SK-N-SH (cell line): Measurements from ENCODE around the gene ZNF526. TPM values are rescaled to one million over a fixed set of nuclear protein-coding genes. Genes with fewer than 3 reads are reported as not detected.
A peak's percentile ranks its signal among the peaks of the same experiment; 100 is the strongest.

ENCODE experiments used
- CTCF ChIA-PET: fragments of 300-600, 350-600 bp; formaldehyde crosslinking; extraction: SDS; loops from one replicate; lab custom pipeline; 2021; lab: Yijun Ruan, JAX
- POLR2A ChIA-PET: fragments of 350-600 bp; sonication (Branson Sonifier 250); formaldehyde crosslinking; extraction: SDS; loops from one replicate; lab custom pipeline; 2020; ENCODE audit warnings: antibody characterized with exemption, inconsistent platforms; lab: Yijun Ruan, JAX
- DNase-seq: peaks from one replicate; pipeline ENCODE4 v3.0.0; 2012
- H2AFZ ChIP-seq: fragments of 200-600 bp; sonication (generic); 2 replicates; pipeline ENCODE4 v1.8.1; 2016; ENCODE audit warnings: antibody characterized with exemption, mild to moderate bottlenecking, low read depth
- H3F3A ChIP-seq: fragments of 200-600 bp; sonication (generic); replicated peaks from 2 replicates; pipeline ENCODE3; 2016; ENCODE audit warnings: antibody characterized with exemption, mild to moderate bottlenecking; ENCODE audit not compliant: insufficient read depth
- H3K27ac ChIP-seq, 2 experiments: fragments of 200-500 bp in 1 of 2; fragments of 200-600 bp in 1 of 2; sonication (Bioruptor generic) in 1 of 2; sonication (generic), shearing (Covaris generic) in 1 of 2; 2 replicates each; pipeline versions ENCODE4 v1.5.1 to v1.6.1; 2014 to 2016; ENCODE audit warnings: low read depth in 2 of 2, inconsistent platforms in 1 of 2, low read length in 1 of 2, mild to moderate bottlenecking in 1 of 2, mixed read lengths in 1 of 2
- H3K27me3 ChIP-seq: fragments of 200-600 bp; sonication (generic), shearing (Covaris generic); 2 replicates; pipeline ENCODE4 v1.6.1; 2016; ENCODE audit warnings: mixed run types; ENCODE audit not compliant: insufficient read depth
- H3K36me3 ChIP-seq, 2 experiments: fragments of 200-500 bp in 1 of 2; fragments of 200-600 bp in 1 of 2; sonication (Bioruptor generic) in 1 of 2; sonication (generic) in 1 of 2; replicated peaks in 1 of 2; 2 replicates each; pipeline versions ENCODE3 to v1.5.1; 2014 to 2016; ENCODE audit warnings: low read length in 1 of 2, mild to moderate bottlenecking in 1 of 2; ENCODE audit not compliant: insufficient read depth in 2 of 2, control insufficient read depth in 1 of 2
- H3K4me1 ChIP-seq, 2 experiments: fragments of 200-500 bp in 1 of 2; fragments of 200-600 bp in 1 of 2; sonication (Bioruptor generic) in 1 of 2; sonication (generic), shearing (Covaris generic) in 1 of 2; 2 replicates each; pipeline versions ENCODE4 v1.5.1 to v1.6.1; 2014 to 2016; ENCODE audit warnings: low read depth in 1 of 2, low read length in 1 of 2, mixed run types in 1 of 2; ENCODE audit not compliant: insufficient read depth in 2 of 2, control insufficient read depth in 1 of 2
- H3K4me2 ChIP-seq: fragments of 200-600 bp; sonication (generic), shearing (Covaris generic); 2 replicates; pipeline ENCODE4 v1.6.1; 2017; ENCODE audit warnings: mixed run types
- H3K4me3 ChIP-seq, 2 experiments: fragments of 200-500 bp in 1 of 2; fragments of 200-600 bp in 1 of 2; sonication (Bioruptor generic) in 1 of 2; sonication (generic), shearing (Covaris generic) in 1 of 2; 2 replicates each; pipeline versions ENCODE4 v1.5.1 to v1.8.1; 2014 to 2016; ENCODE audit warnings: low read depth in 2 of 2, inconsistent platforms in 1 of 2, low read length in 1 of 2, mild to moderate bottlenecking in 1 of 2, mixed read lengths in 1 of 2, moderate library complexity in 1 of 2
- H3K79me2 ChIP-seq: fragments of 200-600 bp; sonication (generic); 2 replicates; pipeline ENCODE4 v1.8.1; 2017; ENCODE audit warnings: mild to moderate bottlenecking; ENCODE audit not compliant: insufficient read depth
- H3K9ac ChIP-seq: fragments of 200-600 bp; sonication (generic); 2 replicates; pipeline ENCODE4 v1.6.1; 2017; ENCODE audit warnings: mixed run types
- H3K9me2 ChIP-seq: fragments of 200-600 bp; sonication (generic); 2 replicates; pipeline ENCODE4 v1.6.1; 2017; ENCODE audit warnings: mixed run types
- H3K9me3 ChIP-seq: fragments of 200-600 bp; sonication (generic); 2 replicates; pipeline ENCODE4 v1.6.1; 2017; ENCODE audit warnings: mixed run types, mild to moderate bottlenecking, moderate library complexity
- H4K20me1 ChIP-seq: fragments of 200-600 bp; sonication (generic); 2 replicates; pipeline ENCODE4 v1.6.1; 2017; ENCODE audit warnings: mild to moderate bottlenecking, mixed run types; ENCODE audit not compliant: insufficient read depth
- CHD2 ChIP-seq: fragments of 150-350 bp; IDR thresholded peaks from 2 replicates; pipeline ENCODE4 v1.6.1; 2018; ENCODE audit warnings: low read length; ENCODE audit not compliant: partially characterized antibody
- EZH2phosphoT487 ChIP-seq: fragments of 200-600 bp; sonication (generic); IDR thresholded peaks from 2 replicates; pipeline ENCODE4 v1.6.1; 2017; ENCODE audit warnings: low read depth, mixed run types, mild to moderate bottlenecking, antibody characterized with exemption, moderate library complexity, borderline replicate concordance
- FOSL2 ChIP-seq: IDR thresholded peaks from 2 replicates; pipeline ENCODE4 v1.4.0; 2012; ENCODE audit warnings: low read depth, mild to moderate bottlenecking, moderate library complexity, borderline replicate concordance
- RAD21 ChIP-seq: IDR thresholded peaks from 2 replicates; pipeline ENCODE4 v1.6.1; 2012; ENCODE audit warnings: mild to moderate bottlenecking, low read length
- RFX5 ChIP-seq: IDR thresholded peaks from 2 replicates; pipeline ENCODE4 v1.6.1; 2012; ENCODE audit warnings: mild to moderate bottlenecking, improper control_type of control experiment, low read length
- RXRA ChIP-seq: IDR thresholded peaks from 2 replicates; pipeline ENCODE4 v1.4.0; 2012; ENCODE audit warnings: low read depth, mild to moderate bottlenecking, borderline replicate concordance
- SIN3A ChIP-seq: IDR thresholded peaks from 2 replicates; pipeline ENCODE4 v1.6.1; 2012; ENCODE audit warnings: low read depth, mild to moderate bottlenecking, low read length, moderate library complexity, borderline replicate concordance
- TAF1 ChIP-seq: IDR thresholded peaks from 2 replicates; pipeline ENCODE4 v1.6.1; 2012; ENCODE audit warnings: low read depth, mild to moderate bottlenecking, low read length, moderate library complexity, borderline replicate concordance
- TEAD4 ChIP-seq: IDR thresholded peaks from 2 replicates; pipeline ENCODE4 v1.4.0; 2012; ENCODE audit warnings: mild to moderate bottlenecking, borderline replicate concordance; ENCODE audit not compliant: insufficient read depth
- YY1 ChIP-seq: IDR thresholded peaks from 2 replicates; pipeline ENCODE4 v1.4.0; 2012; ENCODE audit warnings: low read depth, mild to moderate bottlenecking
- WGBS: methylation state at CpG from one replicate; pipeline ENCODE4 v1.1.6; 2017; ENCODE audit warnings: low lambda C conversion rate; 5-methylcytosine and 5-hydroxymethylcytosine counted together
- polyA plus RNA-seq, 3 experiments: library from polyadenylated mRNA; depleted of rRNA; stranded (reverse); fragments of >200 nt; gene quantifications; 2 replicates each; pipeline ENCODE4 v1.2.3, GENCODE V29; 2012

ZNF526 gene
- polyA plus RNA-seq, 1 of the 3 experiments (the other 2 are of a cell fraction), result 3.5 TPM

GRCh38 chr19:42239544-42240220 is 19.6 kb downstream of the ZNF526 start:
- peaks cover 6 to 14% of the 10 kb centered on the region in 2 experiments; a peak in 2 of 4 replicates for H3K4me1 ChIP-seq
- no peaks in the 10 kb centered on the region for H3K9me2 ChIP-seq
- peaks cover 13% of the 10 kb centered on the region for H3F3A ChIP-seq
- H2AFZ ChIP-seq, result no peak overlapping the region
- CTCF ChIA-PET, result interaction anchor here (0.9 to 14.8 kb wide), 8 partner anchors 23 to 158 kb away, joined by 3 to 205 read pairs (median 4); partner anchors contain the start of gene POU2F2
- DNase-seq, result no peak
- H4K20me1 ChIP-seq, result no peaks in the 10 kb centered on the region
- no peak overlapping the region for H3K4me2 ChIP-seq
- no peak overlapping the region for H3K9ac ChIP-seq
- no peaks in the 10 kb centered on the region for H3K9me3 ChIP-seq
- no peak overlapping the region for H3K27ac ChIP-seq
- POLR2A ChIA-PET, result interaction anchor here (1.1 kb wide), 1 partner anchor 19 kb away, joined by 3 read pairs; no protein-coding TSS in a partner anchor
- TF ChIP-seq TAF1 (no peak), FOSL2 (no peak), RXRA (no peak), CHD2 (no peak), SIN3A (no peak)
- TF ChIP-seq, all 33 proteins: peak for 0
- WGBS, result 90% methylated on average over 8 of the region's 10 CpGs
- no peak overlapping the region; a peak in 1 of 4 replicates for H3K4me3 ChIP-seq
- no peaks in the 10 kb centered on the region for H3K27me3 ChIP-seq
- peaks cover 11 to 34% of the 10 kb centered on the region in 2 experiments for H3K36me3 ChIP-seq
- H3K79me2 ChIP-seq, result peaks cover 73% of the 10 kb centered on the region

- TF ChIP-seq RFX5 (no peak), YY1 (no peak), RXRA (no peak), RAD21 (no peak), TAF1 (no peak), EZH2phosphoT487 (no peak), SIN3A (no peak), TEAD4 (no peak)
- Histone ChIP-seq H3F3A (peaks cover 29% of the 10 kb centered on the region), H3K9me2 (no peaks in the 10 kb centered on the region), H3K4me3 (peak overlapping the region; percentile 62 to 84), H3K27ac (peak overlapping the region in 1 of 2 experiments; percentile 51; a peak in 1 of 4 replicates), H3K79me2 (peaks cover 60% of the 10 kb centered on the region), H3K4me2 (peak overlapping the region; percentile 76), H2AFZ (no peak overlapping the region), H3K9ac (peak overlapping the region; percentile 86), H3K36me3 (peaks cover 11 to 21% of the 10 kb centered on the region in 2 experiments), H4K20me1 (peaks cover 6% of the 10 kb centered on the region; the same call in 1 of the 2 replicates), H3K9me3 (no peaks in the 10 kb centered on the region), H3K4me1 (peaks cover 12 to 25% of the 10 kb centered on the region in 2 experiments), H3K27me3 (no peaks in the 10 kb centered on the region)
- ChIA-PET POLR2A (no interaction called here), CTCF (interaction anchor here (0.7 to 14.8 kb wide), 6 partner anchors 8 to 133 kb away, joined by 3 to 205 read pairs (median 4); partner anchors contain the start of gene DEDD2)
- DNase-seq, result no peak
- WGBS, result 98% methylated on average over 3 of the region's 3 CpGs
Measured at GRCh38 chr19:42241279-42241678, 21.2 kb downstream of the ZNF526 start.
